Limb (tissue), 2 donors: ENCODE measurements around the gene HOXB7.
A peak's percentile ranks its signal among the peaks of the same experiment; 100 is the strongest.

Source experiments
- DNase-seq, 2 donors: peaks; one replicate each; pipeline ENCODE4 v3.0.0-alpha.2; 2016; ENCODE audit errors: extremely low spot score in 2 of 2

The HOXB7 gene

GRCh38 chr17:48610282-48611211, at the start of gene HOXB7:
Gene HOXB7 (minus strand): TSS chr17:48611017. CDS start chr17:48610918, 99 bp downstream.
- DNase-seq: peak; percentile 47 to 90

GRCh38 chr17:48655913-48656312, 45.1 kb upstream of the HOXB7 start:
- DNase-seq: no peak

- DNase-seq: no peak
Measured at GRCh38 chr17:48649741-48650140, 38.9 kb upstream of the HOXB7 start.

- no peak for DNase-seq
Measured at GRCh38 chr17:48647963-48648245, 37.1 kb upstream of the HOXB7 start.

- peak in 1 of 2 donors; percentile 53 for DNase-seq
Measured at GRCh38 chr17:48647103-48647962, 36.5 kb upstream of the HOXB7 start.

GRCh38 chr17:48646183-48647102, 35.6 kb upstream of the HOXB7 start:
- DNase-seq: no peak

GRCh38 chr17:48645639-48646182, 34.9 kb upstream of the HOXB7 start:
- DNase-seq: no peak

- no peak for DNase-seq
Measured at GRCh38 chr17:48644910-48645557, 34.2 kb upstream of the HOXB7 start.

- DNase-seq: no peak
Measured at GRCh38 chr17:48644159-48644558, 33.3 kb upstream of the HOXB7 start.

- no peak for DNase-seq
Measured at GRCh38 chr17:48643697-48644012, 32.8 kb upstream of the HOXB7 start.

- no peak for DNase-seq
Measured at GRCh38 chr17:48642843-48643696, 32.3 kb upstream of the HOXB7 start.

GRCh38 chr17:48642059-48642842, 31.4 kb upstream of the HOXB7 start:
- no peak for DNase-seq

GRCh38 chr17:48641541-48642058, 30.8 kb upstream of the HOXB7 start:
- DNase-seq: no peak

- DNase-seq: no peak
Measured at GRCh38 chr17:48640858-48641180, 30.0 kb upstream of the HOXB7 start.

GRCh38 chr17:48639982-48640857, 29.4 kb upstream of the HOXB7 start:
- DNase-seq: no peak

GRCh38 chr17:48639136-48639535, 28.3 kb upstream of the HOXB7 start:
- DNase-seq: no peak

- no peak for DNase-seq
Measured at GRCh38 chr17:48637323-48638260, 26.8 kb upstream of the HOXB7 start.
